ENCODE data around the gene CEACAM20. TPM values are rescaled to one million over a fixed set of nuclear protein-coding genes. Genes with fewer than 3 reads are reported as not detected.

Gene CEACAM20
- total and polyA plus RNA-seq, 2 of the 13 experiments (the other 11 are each of a cell fraction or from before 2014, with no cell fraction given): 0.04 TPM; not detected in 1

DNA sequence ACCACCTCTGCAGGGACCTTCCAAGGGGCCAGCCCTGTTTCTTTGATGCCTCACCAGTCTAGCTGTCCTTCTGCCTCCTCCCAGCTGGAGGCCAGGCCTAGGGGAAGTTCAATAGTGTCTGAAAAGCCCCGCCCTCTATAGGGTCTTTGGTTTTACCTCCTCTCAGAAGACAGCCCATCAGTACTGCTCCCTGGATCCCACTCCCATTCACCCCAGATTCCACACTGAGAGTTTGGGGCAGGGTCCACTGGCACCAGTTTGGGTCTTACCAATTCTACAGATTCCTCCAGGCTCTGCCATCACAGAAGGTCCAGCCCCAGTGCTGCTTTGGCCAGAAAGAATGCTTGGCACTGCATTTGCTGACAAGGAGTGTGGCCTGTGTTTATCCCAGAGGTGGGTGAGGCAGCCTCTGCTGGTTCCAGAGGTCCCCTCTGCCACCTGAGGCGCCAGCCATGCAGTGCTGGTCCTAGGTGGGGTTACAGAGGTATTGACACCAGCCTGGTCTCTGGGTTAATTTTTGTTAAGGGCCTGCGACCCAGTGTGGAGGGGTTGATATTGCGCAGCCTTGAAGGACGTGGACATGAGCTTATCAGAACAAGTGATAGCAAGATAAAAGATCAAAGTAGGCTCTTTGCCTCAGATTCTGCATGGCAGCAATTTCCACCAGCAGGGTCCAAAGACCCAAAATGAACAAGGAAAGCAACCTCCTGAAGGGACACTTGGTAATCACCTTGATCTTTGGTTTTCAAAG is 42.5 kb upstream of the CEACAM20 start (continued):
- TF ChIP-seq, protein P1, sequence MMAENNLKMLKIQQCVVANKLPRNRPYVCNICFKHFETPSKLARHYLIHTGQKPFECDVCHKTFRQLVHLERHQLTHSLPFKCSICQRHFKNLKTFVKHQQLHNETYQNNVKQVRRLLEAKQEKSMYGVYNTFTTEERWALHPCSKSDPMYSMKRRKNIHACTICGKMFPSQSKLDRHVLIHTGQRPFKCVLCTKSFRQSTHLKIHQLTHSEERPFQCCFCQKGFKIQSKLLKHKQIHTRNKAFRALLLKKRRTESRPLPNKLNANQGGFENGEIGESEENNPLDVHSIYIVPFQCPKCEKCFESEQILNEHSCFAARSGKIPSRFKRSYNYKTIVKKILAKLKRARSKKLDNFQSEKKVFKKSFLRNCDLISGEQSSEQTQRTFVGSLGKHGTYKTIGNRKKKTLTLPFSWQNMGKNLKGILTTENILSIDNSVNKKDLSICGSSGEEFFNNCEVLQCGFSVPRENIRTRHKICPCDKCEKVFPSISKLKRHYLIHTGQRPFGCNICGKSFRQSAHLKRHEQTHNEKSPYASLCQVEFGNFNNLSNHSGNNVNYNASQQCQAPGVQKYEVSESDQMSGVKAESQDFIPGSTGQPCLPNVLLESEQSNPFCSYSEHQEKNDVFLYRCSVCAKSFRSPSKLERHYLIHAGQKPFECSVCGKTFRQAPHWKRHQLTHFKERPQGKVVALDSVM (CRISPR knock-in tag; IDR thresholded peaks at IDR 0.05): no peak
- TF ChIP-seq, protein P2, sequence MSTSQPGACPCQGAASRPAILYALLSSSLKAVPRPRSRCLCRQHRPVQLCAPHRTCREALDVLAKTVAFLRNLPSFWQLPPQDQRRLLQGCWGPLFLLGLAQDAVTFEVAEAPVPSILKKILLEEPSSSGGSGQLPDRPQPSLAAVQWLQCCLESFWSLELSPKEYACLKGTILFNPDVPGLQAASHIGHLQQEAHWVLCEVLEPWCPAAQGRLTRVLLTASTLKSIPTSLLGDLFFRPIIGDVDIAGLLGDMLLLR (CRISPR knock-in tag; IDR thresholded peaks at IDR 0.05): no peak
- TF ChIP-seq IKZF1 (IDR thresholded peaks at IDR 0.05): no peak
- 0 out of 2 replicates have a peak, but pooled peaks have one; percentile 21 for TF ChIP-seq ZSCAN30 (CRISPR knock-in tag; IDR thresholded peaks at IDR 0.05)
- TF ChIP-seq ZBTB3 (CRISPR knock-in tag; IDR thresholded peaks at IDR 0.05; ENCODE audit: borderline replicate concordance, low read depth): no peak
- TF ChIP-seq MYNN (CRISPR knock-in tag; IDR thresholded peaks at IDR 0.05; ENCODE audit: low read depth): no peak
- no peak for TF ChIP-seq TMF1 (CRISPR knock-in tag; IDR thresholded peaks at IDR 0.05; ENCODE audit: low read depth)
- no peak for TF ChIP-seq ZNF432 (CRISPR knock-in tag; IDR thresholded peaks at IDR 0.05; ENCODE audit: borderline replicate concordance)
- TF ChIP-seq RFX3 (CRISPR knock-in tag; IDR thresholded peaks at IDR 0.05): no peak
- TF ChIP-seq, protein P3, sequence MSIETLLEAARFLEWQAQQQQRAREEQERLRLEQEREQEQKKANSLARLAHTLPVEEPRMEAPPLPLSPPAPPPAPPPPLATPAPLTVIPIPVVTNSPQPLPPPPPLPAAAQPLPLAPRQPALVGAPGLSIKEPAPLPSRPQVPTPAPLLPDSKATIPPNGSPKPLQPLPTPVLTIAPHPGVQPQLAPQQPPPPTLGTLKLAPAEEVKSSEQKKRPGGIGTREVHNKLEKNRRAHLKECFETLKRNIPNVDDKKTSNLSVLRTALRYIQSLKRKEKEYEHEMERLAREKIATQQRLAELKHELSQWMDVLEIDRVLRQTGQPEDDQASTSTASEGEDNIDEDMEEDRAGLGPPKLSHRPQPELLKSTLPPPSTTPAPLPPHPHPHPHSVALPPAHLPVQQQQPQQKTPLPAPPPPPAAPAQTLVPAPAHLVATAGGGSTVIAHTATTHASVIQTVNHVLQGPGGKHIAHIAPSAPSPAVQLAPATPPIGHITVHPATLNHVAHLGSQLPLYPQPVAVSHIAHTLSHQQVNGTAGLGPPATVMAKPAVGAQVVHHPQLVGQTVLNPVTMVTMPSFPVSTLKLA (IDR thresholded peaks at IDR 0.05): no peak
- TF ChIP-seq, protein P4, sequence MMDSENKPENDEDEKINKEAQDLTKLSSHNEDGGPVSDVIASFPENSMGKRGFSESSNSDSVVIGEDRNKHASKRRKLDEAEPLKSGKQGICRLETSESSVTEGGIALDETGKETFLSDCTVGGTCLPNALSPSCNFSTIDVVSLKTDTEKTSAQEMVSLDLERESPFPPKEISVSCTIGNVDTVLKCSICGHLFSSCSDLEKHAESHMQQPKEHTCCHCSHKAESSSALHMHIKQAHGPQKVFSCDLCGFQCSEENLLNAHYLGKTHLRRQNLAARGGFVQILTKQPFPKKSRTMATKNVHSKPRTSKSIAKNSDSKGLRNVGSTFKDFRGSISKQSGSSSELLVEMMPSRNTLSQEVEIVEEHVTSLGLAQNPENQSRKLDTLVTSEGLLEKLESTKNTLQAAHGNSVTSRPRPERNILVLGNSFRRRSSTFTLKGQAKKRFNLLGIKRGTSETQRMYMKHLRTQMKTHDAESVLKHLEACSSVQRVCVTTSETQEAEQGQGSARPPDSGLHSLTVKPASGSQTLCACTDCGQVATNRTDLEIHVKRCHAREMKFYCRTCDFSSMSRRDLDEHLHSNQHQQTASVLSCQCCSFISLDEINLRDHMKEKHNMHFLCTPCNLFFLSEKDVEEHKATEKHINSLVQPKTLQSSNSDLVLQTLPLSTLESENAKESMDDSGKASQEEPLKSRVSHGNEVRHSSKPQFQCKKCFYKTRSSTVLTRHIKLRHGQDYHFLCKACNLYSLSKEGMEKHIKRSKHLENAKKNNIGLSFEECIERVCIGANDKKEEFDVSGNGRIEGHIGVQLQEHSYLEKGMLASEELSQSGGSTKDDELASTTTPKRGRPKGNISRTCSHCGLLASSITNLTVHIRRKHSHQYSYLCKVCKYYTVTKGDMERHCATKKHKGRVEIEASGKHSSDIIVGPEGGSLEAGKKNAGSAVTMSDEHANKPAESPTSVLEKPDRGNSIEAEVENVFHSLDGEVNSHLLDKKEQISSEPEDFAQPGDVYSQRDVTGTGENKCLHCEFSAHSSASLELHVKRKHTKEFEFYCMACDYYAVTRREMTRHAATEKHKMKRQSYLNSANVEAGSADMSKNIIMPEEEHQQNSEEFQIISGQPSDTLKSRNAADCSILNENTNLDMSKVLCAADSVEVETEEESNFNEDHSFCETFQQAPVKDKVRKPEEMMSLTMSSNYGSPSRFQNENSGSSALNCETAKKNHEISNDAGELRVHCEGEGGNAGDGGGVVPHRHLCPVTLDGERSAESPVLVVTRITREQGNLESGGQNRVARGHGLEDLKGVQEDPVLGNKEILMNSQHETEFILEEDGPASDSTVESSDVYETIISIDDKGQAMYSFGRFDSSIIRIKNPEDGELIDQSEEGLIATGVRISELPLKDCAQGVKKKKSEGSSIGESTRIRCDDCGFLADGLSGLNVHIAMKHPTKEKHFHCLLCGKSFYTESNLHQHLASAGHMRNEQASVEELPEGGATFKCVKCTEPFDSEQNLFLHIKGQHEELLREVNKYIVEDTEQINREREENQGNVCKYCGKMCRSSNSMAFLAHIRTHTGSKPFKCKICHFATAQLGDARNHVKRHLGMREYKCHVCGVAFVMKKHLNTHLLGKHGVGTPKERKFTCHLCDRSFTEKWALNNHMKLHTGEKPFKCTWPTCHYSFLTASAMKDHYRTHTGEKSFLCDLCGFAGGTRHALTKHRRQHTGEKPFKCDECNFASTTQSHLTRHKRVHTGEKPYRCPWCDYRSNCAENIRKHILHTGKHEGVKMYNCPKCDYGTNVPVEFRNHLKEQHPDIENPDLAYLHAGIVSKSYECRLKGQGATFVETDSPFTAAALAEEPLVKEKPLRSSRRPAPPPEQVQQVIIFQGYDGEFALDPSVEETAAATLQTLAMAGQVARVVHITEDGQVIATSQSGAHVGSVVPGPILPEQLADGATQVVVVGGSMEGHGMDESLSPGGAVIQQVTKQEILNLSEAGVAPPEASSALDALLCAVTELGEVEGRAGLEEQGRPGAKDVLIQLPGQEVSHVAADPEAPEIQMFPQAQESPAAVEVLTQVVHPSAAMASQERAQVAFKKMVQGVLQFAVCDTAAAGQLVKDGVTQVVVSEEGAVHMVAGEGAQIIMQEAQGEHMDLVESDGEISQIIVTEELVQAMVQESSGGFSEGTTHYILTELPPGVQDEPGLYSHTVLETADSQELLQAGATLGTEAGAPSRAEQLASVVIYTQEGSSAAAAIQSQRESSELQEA (CRISPR knock-in tag; IDR thresholded peaks at IDR 0.05; ENCODE audit: not compliant biosample characterization): no peak
- TF ChIP-seq, protein P5, sequence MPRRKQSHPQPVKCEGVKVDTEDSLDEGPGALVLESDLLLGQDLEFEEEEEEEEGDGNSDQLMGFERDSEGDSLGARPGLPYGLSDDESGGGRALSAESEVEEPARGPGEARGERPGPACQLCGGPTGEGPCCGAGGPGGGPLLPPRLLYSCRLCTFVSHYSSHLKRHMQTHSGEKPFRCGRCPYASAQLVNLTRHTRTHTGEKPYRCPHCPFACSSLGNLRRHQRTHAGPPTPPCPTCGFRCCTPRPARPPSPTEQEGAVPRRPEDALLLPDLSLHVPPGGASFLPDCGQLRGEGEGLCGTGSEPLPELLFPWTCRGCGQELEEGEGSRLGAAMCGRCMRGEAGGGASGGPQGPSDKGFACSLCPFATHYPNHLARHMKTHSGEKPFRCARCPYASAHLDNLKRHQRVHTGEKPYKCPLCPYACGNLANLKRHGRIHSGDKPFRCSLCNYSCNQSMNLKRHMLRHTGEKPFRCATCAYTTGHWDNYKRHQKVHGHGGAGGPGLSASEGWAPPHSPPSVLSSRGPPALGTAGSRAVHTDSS (CRISPR knock-in tag; conservative IDR thresholded peaks at IDR 0.05): no peak
- no peak for TF ChIP-seq PHB2 (IDR thresholded peaks at IDR 0.05; ENCODE audit: partially characterized antibody)
- TF ChIP-seq HNF4A (CRISPR knock-in tag; IDR thresholded peaks at IDR 0.05): peak; percentile 85
- no peak for TF ChIP-seq ZNF766 (CRISPR knock-in tag; IDR thresholded peaks at IDR 0.05; ENCODE audit: borderline replicate concordance)

All from HepG2 (cell line).